Hematopoietic multipotent progenitor cell treated with erythropoietin and hydrocortisone succinate and interleukin-3 and kit ligand, for 6 days (in vitro differentiated cells): ENCODE data around the gene ADCK2.
"Not testable (repeated sequence)": the region's sequence is repeated elsewhere in the genome, so short reads cannot be mapped to it uniquely, and the experiment has no call there.

Experiments used
- DNase-seq: peaks from one replicate; pipeline ENCODE4 v3.0.0-alpha.2; 2015

The ADCK2 gene

GRCh38 chr7:140672382-140673062, at the start of gene ADCK2:
ADCK2 (plus strand) TSS chr7:140672945; CDS start chr7:140673331, 386 bp downstream.
- peak; percentile 75 for DNase-seq

GRCh38 chr7:140623980-140624379, 48.8 kb upstream of the ADCK2 start:
- DNase-seq: no peak

- no peak for DNase-seq
Observed at GRCh38 chr7:140624392-140625191, 48.2 kb upstream of the ADCK2 start.

- not testable (repeated sequence) for DNase-seq
Observed at GRCh38 chr7:140625192-140625558, 47.6 kb upstream of the ADCK2 start.

- DNase-seq: no peak
Observed at GRCh38 chr7:140625908-140626868, 46.6 kb upstream of the ADCK2 start.

- no peak for DNase-seq
Observed at GRCh38 chr7:140631021-140631420, 41.7 kb upstream of the ADCK2 start.

- no peak for DNase-seq
Observed at GRCh38 chr7:140631602-140632001, 41.1 kb upstream of the ADCK2 start.

- no peak for DNase-seq
Observed at GRCh38 chr7:140635345-140635744, 37.4 kb upstream of the ADCK2 start.

GRCh38 chr7:140635816-140636215, 36.9 kb upstream of the ADCK2 start:
- DNase-seq: no peak

- no peak for DNase-seq
Observed at GRCh38 chr7:140637400-140637799, 35.3 kb upstream of the ADCK2 start.

GRCh38 chr7:140638173-140638791, 34.5 kb upstream of the ADCK2 start:
- DNase-seq: no peak

GRCh38 chr7:140639366-140640053, 33.2 kb upstream of the ADCK2 start:
- no peak for DNase-seq

- DNase-seq: no peak
Observed at GRCh38 chr7:140640060-140640637, 32.6 kb upstream of the ADCK2 start.

- DNase-seq: no peak
Observed at GRCh38 chr7:140640727-140641523, 31.8 kb upstream of the ADCK2 start, which contains the start of gene DENND2A. DENND2A (minus strand) TSS chr7:140640813; CDS start chr7:140602397, 38,416 bp downstream.

GRCh38 chr7:140641524-140642195, 31.1 kb upstream of the ADCK2 start:
- no peak for DNase-seq

- no peak for DNase-seq
Observed at GRCh38 chr7:140643416-140643815, 29.3 kb upstream of the ADCK2 start.

- DNase-seq: not testable (repeated sequence)
Observed at GRCh38 chr7:140644761-140645160, 28.0 kb upstream of the ADCK2 start.

GRCh38 chr7:140645166-140645900, 27.4 kb upstream of the ADCK2 start:
- DNase-seq: peak; percentile 45

- peak; percentile 80 for DNase-seq
Observed at GRCh38 chr7:140646931-140647647, 25.7 kb upstream of the ADCK2 start.
